Retinal pigment epithelial cell (primary cell): ENCODE results near the gene LIMCH1.

ENCODE experiments used
- DNase-seq: peaks from one replicate; pipeline ENCODE4 v3.0.0-alpha.2; 2010; ENCODE audit warnings: low read depth
- H3K4me3 ChIP-seq: 2 replicates; pipeline ENCODE4 v1.5.1; 2011; ENCODE audit warnings: mild to moderate bottlenecking, low read length, control low read depth, moderate library complexity
- CTCF ChIP-seq: conservative IDR thresholded peaks from 2 replicates; pipeline ENCODE4 v1.5.1; 2011; ENCODE audit warnings: low read depth, low read length, control low read depth, inconsistent platforms

The LIMCH1 gene

GRCh38 chr4:41748074-41748570, 210.2 kb downstream of the LIMCH1 start:
- no peak for TF ChIP-seq CTCF
- DNase-seq = no peak
- no peak overlapping the region for H3K4me3 ChIP-seq

- TF ChIP-seq CTCF = no peak
- DNase-seq = no peak
- no peak within 1 kb of the TSS for H3K4me3 ChIP-seq
Measured at GRCh38 chr4:41748571-41749475, 210.9 kb downstream of the LIMCH1 start, which contains the start of gene PHOX2B. Gene PHOX2B (minus strand): TSS chr4:41748725. CDS start chr4:41748610, 115 bp downstream.

GRCh38 chr4:41749631-41750039, 211.7 kb downstream of the LIMCH1 start:
- no peak overlapping the region for H3K4me3 ChIP-seq
- TF ChIP-seq CTCF = no peak
- no peak for DNase-seq
